HG03097 (cell line): ENCODE measurements around the gene MTFR1L.

ENCODE experiments used
- ATAC-seq: cut with Tn5 transposase; IDR thresholded peaks from one replicate; pipeline ENCODE4 v1.9.1; 2021; ENCODE audit not compliant: unreplicated experiment, low FRiP score

The MTFR1L gene

GRCh38 chr1:25858906-25859789 is 39.4 kb downstream of the MTFR1L start, which contains the start of gene AUNIP:
Gene AUNIP (minus strand): TSS chr1:25859457. CDS start chr1:25859357, 100 bp downstream.
- ATAC-seq, result peak; percentile 79

GRCh38 chr1:25861316-25862286 is 41.8 kb downstream of the MTFR1L start:
- no peak for ATAC-seq

GRCh38 chr1:25862785-25863485 is 43.2 kb downstream of the MTFR1L start:
- ATAC-seq, result no peak

- ATAC-seq, result no peak
These were observed 43.9 kb downstream of the MTFR1L start for GRCh38 chr1:25863486-25864262.

GRCh38 chr1:25864434-25864833 is 44.7 kb downstream of the MTFR1L start:
- ATAC-seq, result no peak

- no peak for ATAC-seq
These were observed 46.5 kb downstream of the MTFR1L start for GRCh38 chr1:25866288-25866687.

GRCh38 chr1:25867210-25867991 is 47.6 kb downstream of the MTFR1L start:
- no peak for ATAC-seq

- no peak for ATAC-seq
These were observed 50.3 kb downstream of the MTFR1L start for GRCh38 chr1:25869909-25870606.

GRCh38 chr1:25870614-25871013 is 50.9 kb downstream of the MTFR1L start:
- no peak for ATAC-seq

GRCh38 chr1:25871086-25871703 is 51.4 kb downstream of the MTFR1L start:
- ATAC-seq, result no peak

- ATAC-seq, result no peak
These were observed 52.1 kb downstream of the MTFR1L start for GRCh38 chr1:25871704-25872494.

- no peak for ATAC-seq
These were observed 53.0 kb downstream of the MTFR1L start for GRCh38 chr1:25872713-25873112.

GRCh38 chr1:25873120-25873519 is 53.4 kb downstream of the MTFR1L start:
- no peak for ATAC-seq

GRCh38 chr1:25874209-25874608 is 54.5 kb downstream of the MTFR1L start:
- no peak for ATAC-seq

- ATAC-seq, result no peak
These were observed 54.9 kb downstream of the MTFR1L start for GRCh38 chr1:25874635-25875153.

GRCh38 chr1:25875154-25875855 is 55.6 kb downstream of the MTFR1L start, which contains the start of gene PAQR7:
Gene PAQR7 (minus strand): TSS chr1:25875708. CDS start chr1:25863839, 11,869 bp downstream.
- no peak for ATAC-seq
